Body of pancreas (tissue), 4 donors: ENCODE results near the gene LYPD5. TPM values are rescaled to one million over a fixed set of nuclear protein-coding genes. Genes with fewer than 3 reads are reported as not detected.
A peak's percentile ranks its signal among the peaks of the same experiment; 100 is the strongest.

Source experiments
- ATAC-seq: fragments of 150-250 bp; one replicate; pipeline ENCODE4 v1.9.1; 2016
- DNase-seq, 4 donors: peaks; one replicate each; pipeline ENCODE4 v3.0.0-alpha.2; 2019
- H3K27ac ChIP-seq, 4 donors: fragments of 200-600 bp; sonication (generic); 1 replicate in 3 of 4; 2 replicates in 1 of 4; pipeline versions ENCODE4 v1.5.1 to v1.6.1; 2016 to 2019; ENCODE audit warnings: mild to moderate bottlenecking in 1 of 4, mixed read lengths in 1 of 4, moderate library complexity in 1 of 4
- H3K27me3 ChIP-seq, 2 donors: fragments of 200-600 bp; sonication (generic); one replicate each; pipeline ENCODE4 v1.6.0; 2016; ENCODE audit warnings: mild to moderate bottlenecking in 1 of 2
- H3K36me3 ChIP-seq, 2 donors: fragments of 200-600 bp; sonication (generic); replicated peaks in 1 of 2; 2 replicates each; pipeline ENCODE4 v1.5.1; 2016; ENCODE audit warnings: low read depth in 2 of 2; ENCODE audit not compliant: insufficient read depth in 1 of 2
- H3K4me1 ChIP-seq: fragments of 200-600 bp; sonication (generic); one replicate; pipeline ENCODE4 v1.6.0; 2016
- H3K4me3 ChIP-seq, 2 donors: fragments of 200-600 bp; sonication (generic); 1 replicate in 1 of 2; 2 replicates in 1 of 2; pipeline ENCODE4 v1.5.1; 2016 to 2019
- H3K9me3 ChIP-seq, 3 donors: fragments of 200-600 bp; sonication (generic); 1 replicate in 2 of 3; 2 replicates in 1 of 3; pipeline ENCODE4 v1.5.1; 2016
- CTCF ChIP-seq, 7 experiments: fragments of 450-650 bp in 4 of 7; fragments of 200-600 bp in 3 of 7; sonication (generic) in 3 of 7; IDR thresholded peaks; one replicate each; pipeline ENCODE4 v1.5.1; 2016 to 2019; ENCODE audit warnings: antibody characterized with exemption in 7 of 7
- POLR2A ChIP-seq, 3 donors: fragments of 450-650 bp; IDR thresholded peaks; one replicate each; pipeline ENCODE4 v1.6.1; 2016; ENCODE audit warnings: antibody characterized with exemption in 3 of 3, mild to moderate bottlenecking in 2 of 3
- WGBS, 2 donors: methylation state at CpG; one replicate each; pipeline ENCODE4 v1.1.5; 2017; 5-methylcytosine and 5-hydroxymethylcytosine counted together
- intact Hi-C: fragments of 100-400 bp; cut with DNase I; formaldehyde crosslinking; loops from one replicate; pipeline ENCODE4 v1.15.1; 2023
- total RNA-seq, 2 donors: library from RNA; depleted of rRNA; stranded (reverse); fragments of >200 nt; gene quantifications; one replicate each; pipeline ENCODE4 v1.1.0, GENCODE V29; 2016

The LYPD5 gene
- total RNA-seq, 2 donors from 2014 or later: not detected

GRCh38 chr19:43786665-43787064 is 15.6 kb downstream of the LYPD5 start:
- no peaks in the 10 kb centered on the region for H3K27me3 ChIP-seq
- intact Hi-C loops: no loop called here
- 20 to 47% methylated on average over 1 of the region's 1 CpG for WGBS, 2 donors
- H3K4me3 ChIP-seq: no peak overlapping the region
- DNase-seq (no peak), ATAC-seq (no peak)
- TF ChIP-seq CTCF (IDR thresholded peaks at IDR 0.05) (no peak), POLR2A (IDR thresholded peaks at IDR 0.05) (no peak)
- H3K4me1 ChIP-seq: no peaks in the 10 kb centered on the region
- H3K9me3 ChIP-seq: no peaks in the 10 kb centered on the region
- no peaks in the 10 kb centered on the region for H3K36me3 ChIP-seq
- no peak overlapping the region for H3K27ac ChIP-seq

GRCh38 chr19:43784981-43785808 is 17.1 kb downstream of the LYPD5 start:
- Histone ChIP-seq H3K27me3 (no peaks in the 10 kb centered on the region), H3K36me3 (no peaks in the 10 kb centered on the region), H3K9me3 (no peaks in the 10 kb centered on the region), H3K4me3 (no peak overlapping the region), H3K27ac (no peak overlapping the region), H3K4me1 (no peaks in the 10 kb centered on the region)
- no peak for TF ChIP-seq POLR2A (IDR thresholded peaks at IDR 0.05)
- peak; percentile 81 to 94 (median 90) for TF ChIP-seq CTCF (IDR thresholded peaks at IDR 0.05)
- intact Hi-C loops: loop anchor here (5.0 kb wide), 1 partner anchor 38 kb away; no protein-coding TSS in a partner anchor
- ATAC-seq (peak; percentile 68), DNase-seq (peak in 3 of 4 donors; percentile 46 to 63 (median 51))
- WGBS, 2 donors: 7 to 14% methylated on average over 10 of the region's 10 CpGs

- Histone ChIP-seq H3K4me3 (no peak overlapping the region), H3K27ac (no peak overlapping the region), H3K27me3 (no peaks in the 10 kb centered on the region), H3K9me3 (no peaks in the 10 kb centered on the region), H3K36me3 (no peaks in the 10 kb centered on the region), H3K4me1 (no peaks in the 10 kb centered on the region)
- intact Hi-C loops: loop anchor here (5.0 kb wide), 1 partner anchor 37 kb away; no protein-coding TSS in a partner anchor
- 43 to 57% methylated on average over 4 of the region's 4 CpGs for WGBS, 2 donors
- ATAC-seq (no peak), DNase-seq (peak in 2 of 4 donors; percentile 29 to 33)
- TF ChIP-seq POLR2A (IDR thresholded peaks at IDR 0.05) (no peak), CTCF (IDR thresholded peaks at IDR 0.05) (no peak)
These were observed 17.8 kb downstream of the LYPD5 start for GRCh38 chr19:43784241-43784980.

GRCh38 chr19:43783636-43784035 is 18.6 kb downstream of the LYPD5 start:
- H3K27me3 ChIP-seq: no peaks in the 10 kb centered on the region
- no peak overlapping the region for H3K27ac ChIP-seq
- WGBS, 2 donors: 77 to 80% methylated on average over 8 of the region's 8 CpGs
- ATAC-seq (no peak), DNase-seq (no peak)
- no peaks in the 10 kb centered on the region for H3K4me1 ChIP-seq
- TF ChIP-seq POLR2A (IDR thresholded peaks at IDR 0.05): no peak
- TF ChIP-seq CTCF (IDR thresholded peaks at IDR 0.05): no peak
- H3K4me3 ChIP-seq: no peak overlapping the region
- H3K36me3 ChIP-seq: no peaks in the 10 kb centered on the region
- H3K9me3 ChIP-seq: no peaks in the 10 kb centered on the region
- intact Hi-C loops: loop anchor here (5.0 kb wide), 1 partner anchor 36 kb away; no protein-coding TSS in a partner anchor
